ENCODE measurements around the gene RAB14.

The RAB14 gene

GRCh38 chr9:121201738-121202533 lies at the start of gene RAB14:
Gene RAB14, minus strand, starts transcription at chr9:121201869. Its CDS starts 8,457 bp downstream, at chr9:121193412.
- Histone ChIP-seq H3K4me1 (ENCODE audit: control insufficient read depth, low read depth, low read length) (peaks cover 19% of the 10 kb centered on the region), H3K27me3 (ENCODE audit: control insufficient read depth, insufficient read depth, low read length) (no peaks in the 10 kb centered on the region), H3K4me3 (ENCODE audit: low read length) (peak within 1 kb of the TSS; percentile 83), H3K9ac (ENCODE audit: low read length) (peak within 1 kb of the TSS; percentile 70), H3K9me3 (ENCODE audit: control insufficient read depth, low read depth, low read length) (no peaks in the 10 kb centered on the region), H3K36me3 (ENCODE audit: control insufficient read depth, low read depth, low read length) (no peaks in the 10 kb centered on the region), H3K27ac (ENCODE audit: low read length) (no peak within 1 kb of the TSS)

GRCh38 chr9:121249563-121249962 lies 47.9 kb upstream of the RAB14 start:
- H3K9ac ChIP-seq (ENCODE audit: low read length): no peak overlapping the region

DNA sequence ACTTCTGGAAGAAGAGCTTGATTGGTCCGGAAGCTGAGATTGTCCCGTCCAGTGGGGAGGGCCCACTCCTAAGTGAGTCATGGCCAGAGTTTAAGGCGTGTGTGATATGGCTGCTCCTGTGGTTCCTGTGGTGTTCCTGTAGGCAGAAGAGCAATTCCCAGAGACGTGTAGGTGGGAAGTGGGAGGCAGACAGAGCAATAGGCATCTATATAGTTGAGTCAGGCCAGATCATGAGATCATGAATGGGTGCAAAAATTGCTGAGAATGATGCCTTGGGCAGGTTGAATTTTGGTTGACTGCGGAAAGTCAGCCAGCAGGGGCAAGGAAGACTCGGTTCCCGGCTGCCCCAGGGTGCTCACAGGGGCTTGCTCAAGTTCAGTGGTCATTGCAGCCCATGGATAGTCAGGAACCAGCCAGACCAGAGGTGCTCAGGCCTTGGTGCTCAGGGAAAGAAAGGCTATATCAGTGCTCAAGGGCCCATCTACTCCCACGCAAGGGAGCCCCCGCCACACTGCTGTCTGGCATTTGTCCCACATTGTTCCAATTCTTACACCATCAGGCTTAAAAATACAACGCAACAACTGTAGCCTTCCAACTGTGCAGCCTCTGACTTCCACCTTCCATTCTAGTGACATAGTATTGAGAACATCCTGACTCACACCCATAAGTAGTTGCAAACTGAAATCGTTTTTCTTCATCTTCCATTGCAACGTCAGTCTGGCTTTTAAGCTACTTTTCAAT lies 45.3 kb upstream of the RAB14 start:
- H3K36me3 ChIP-seq (ENCODE audit: control insufficient read depth, low read depth, low read length): no peaks in the 10 kb centered on the region
- no peak overlapping the region for H3K4me3 ChIP-seq (ENCODE audit: low read length)
- H3K4me1 ChIP-seq (ENCODE audit: control insufficient read depth, low read depth, low read length): no peaks in the 10 kb centered on the region
- H3K9me3 ChIP-seq (ENCODE audit: control insufficient read depth, low read depth, low read length): peaks cover 5% of the 10 kb centered on the region
- H3K9ac ChIP-seq (ENCODE audit: low read length): no peak overlapping the region
- no peaks in the 10 kb centered on the region for H3K27me3 ChIP-seq (ENCODE audit: control insufficient read depth, insufficient read depth, low read length)
- H3K27ac ChIP-seq (ENCODE audit: low read length): no peak overlapping the region

More at GRCh38 chr9:121249563-121249962, 47.9 kb upstream of the RAB14 start:
- H3K9me3 ChIP-seq (ENCODE audit: control insufficient read depth, low read depth, low read length): peaks cover under 1% of the 10 kb centered on the region
- H3K27me3 ChIP-seq (ENCODE audit: control insufficient read depth, insufficient read depth, low read length): peaks cover 14% of the 10 kb centered on the region
- no peak overlapping the region for H3K27ac ChIP-seq (ENCODE audit: low read length)
- peaks cover 9% of the 10 kb centered on the region for H3K4me1 ChIP-seq (ENCODE audit: control insufficient read depth, low read depth, low read length)
- no peak overlapping the region for H3K4me3 ChIP-seq (ENCODE audit: low read length)
- no peaks in the 10 kb centered on the region for H3K36me3 ChIP-seq (ENCODE audit: control insufficient read depth, low read depth, low read length)

DNA sequence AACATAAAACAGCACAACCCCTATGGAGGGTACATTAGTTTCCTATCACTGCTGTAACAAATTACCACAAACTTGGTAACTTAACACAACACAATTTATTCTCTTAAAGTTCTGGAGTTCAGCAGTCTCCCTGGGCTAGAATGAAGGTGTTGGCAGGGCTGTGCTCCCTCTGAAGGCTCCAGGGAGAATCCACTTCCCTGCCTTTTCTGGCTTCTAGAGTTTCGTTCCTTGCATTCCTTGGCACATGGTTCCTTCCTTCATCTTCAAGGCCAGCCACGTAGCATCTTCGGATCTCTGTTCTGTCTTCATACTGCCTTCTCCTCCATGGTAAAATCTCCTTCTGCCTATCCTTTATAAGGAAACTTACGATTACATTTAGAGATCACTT lies 41.3 kb upstream of the RAB14 start:
- Histone ChIP-seq H3K9ac (ENCODE audit: low read length) (no peak overlapping the region), H3K4me1 (ENCODE audit: control insufficient read depth, low read depth, low read length) (peaks cover 6% of the 10 kb centered on the region), H3K27me3 (ENCODE audit: control insufficient read depth, insufficient read depth, low read length) (no peaks in the 10 kb centered on the region), H3K36me3 (ENCODE audit: control insufficient read depth, low read depth, low read length) (no peaks in the 10 kb centered on the region), H3K4me3 (ENCODE audit: low read length) (no peak overlapping the region), H3K27ac (ENCODE audit: low read length) (no peak overlapping the region), H3K9me3 (ENCODE audit: control insufficient read depth, low read depth, low read length) (peaks cover 5% of the 10 kb centered on the region)

- H3K9me3 ChIP-seq (ENCODE audit: control insufficient read depth, low read depth, low read length): peaks cover 5% of the 10 kb centered on the region
- H3K4me3 ChIP-seq (ENCODE audit: low read length): no peak overlapping the region
- peaks cover 6% of the 10 kb centered on the region for H3K4me1 ChIP-seq (ENCODE audit: control insufficient read depth, low read depth, low read length)
- H3K9ac ChIP-seq (ENCODE audit: low read length): no peak overlapping the region
- H3K27me3 ChIP-seq (ENCODE audit: control insufficient read depth, insufficient read depth, low read length): no peaks in the 10 kb centered on the region
- no peak overlapping the region for H3K27ac ChIP-seq (ENCODE audit: low read length)
- no peaks in the 10 kb centered on the region for H3K36me3 ChIP-seq (ENCODE audit: control insufficient read depth, low read depth, low read length)
Observed at GRCh38 chr9:121242219-121242958, 40.7 kb upstream of the RAB14 start.

DNA sequence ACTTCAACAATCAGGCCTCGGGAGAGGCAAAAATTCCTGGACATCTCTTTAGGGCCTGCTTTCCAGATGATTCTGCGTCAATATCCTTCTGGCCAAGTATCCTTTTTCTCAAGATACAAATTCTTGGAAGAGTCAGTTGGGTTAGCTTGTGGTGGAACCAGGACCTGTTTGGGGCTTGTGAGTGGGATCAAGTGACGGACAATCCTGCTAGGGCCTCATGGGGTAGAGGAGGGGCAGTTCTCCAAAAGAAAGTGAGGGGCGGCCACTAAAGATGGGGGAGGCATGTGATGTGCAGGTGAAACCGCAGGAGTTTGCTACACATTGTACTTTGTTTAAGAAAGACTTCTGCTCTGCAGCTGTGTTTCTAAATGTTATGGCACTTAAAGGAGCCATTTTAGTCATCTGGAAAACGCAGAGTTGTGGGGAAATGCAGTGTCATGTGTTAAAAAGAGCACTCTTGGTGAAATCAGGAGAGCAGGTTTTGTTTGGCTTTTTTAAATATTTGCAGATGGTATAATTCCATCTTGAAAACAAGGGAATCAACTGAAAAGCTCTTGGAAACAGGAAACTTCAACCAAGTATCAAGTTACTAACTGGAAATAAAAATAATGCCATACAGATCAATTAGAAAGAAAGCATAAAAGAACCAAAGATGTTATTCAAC lies 38.9 kb upstream of the RAB14 start:
- Histone ChIP-seq H3K4me1 (ENCODE audit: control insufficient read depth, low read depth, low read length) (peaks cover 6% of the 10 kb centered on the region), H3K36me3 (ENCODE audit: control insufficient read depth, low read depth, low read length) (no peaks in the 10 kb centered on the region), H3K4me3 (ENCODE audit: low read length) (no peak overlapping the region), H3K9me3 (ENCODE audit: control insufficient read depth, low read depth, low read length) (peaks cover 5% of the 10 kb centered on the region), H3K27ac (ENCODE audit: low read length) (no peak overlapping the region), H3K27me3 (ENCODE audit: control insufficient read depth, insufficient read depth, low read length) (no peaks in the 10 kb centered on the region), H3K9ac (ENCODE audit: low read length) (no peak overlapping the region)

DNA sequence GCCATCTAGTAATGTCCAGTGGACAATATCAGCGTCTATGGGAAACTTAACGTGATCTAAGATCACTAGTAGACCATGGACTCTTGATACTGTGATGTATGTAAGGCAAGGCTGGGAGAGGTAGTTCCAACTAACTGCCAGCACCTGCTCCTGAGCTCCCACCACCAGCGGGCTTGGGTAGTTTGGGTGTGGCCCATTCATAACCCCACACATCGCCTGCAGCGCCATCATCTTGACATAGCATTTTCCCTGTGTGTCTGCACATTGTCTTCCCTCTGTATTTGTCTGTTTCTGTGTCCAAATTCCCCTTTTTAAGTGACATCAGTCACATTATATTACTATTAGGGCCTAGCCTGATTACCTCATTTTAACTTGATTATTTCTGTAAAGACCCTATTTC lies 38.2 kb upstream of the RAB14 start:
- peaks cover 5% of the 10 kb centered on the region for H3K9me3 ChIP-seq (ENCODE audit: control insufficient read depth, low read depth, low read length)
- no peaks in the 10 kb centered on the region for H3K27me3 ChIP-seq (ENCODE audit: control insufficient read depth, insufficient read depth, low read length)
- peaks cover 6% of the 10 kb centered on the region for H3K4me1 ChIP-seq (ENCODE audit: control insufficient read depth, low read depth, low read length)

GRCh38 chr9:121239071-121239470 lies 37.4 kb upstream of the RAB14 start:
- Histone ChIP-seq H3K9me3 (ENCODE audit: control insufficient read depth, low read depth, low read length) (no peaks in the 10 kb centered on the region), H3K27me3 (ENCODE audit: control insufficient read depth, insufficient read depth, low read length) (no peaks in the 10 kb centered on the region), H3K9ac (ENCODE audit: low read length) (no peak overlapping the region), H3K4me3 (ENCODE audit: low read length) (no peak overlapping the region), H3K27ac (ENCODE audit: low read length) (no peak overlapping the region), H3K4me1 (ENCODE audit: control insufficient read depth, low read depth, low read length) (peaks cover 6% of the 10 kb centered on the region), H3K36me3 (ENCODE audit: control insufficient read depth, low read depth, low read length) (no peaks in the 10 kb centered on the region)

More for the DNA sequence above, 38.2 kb upstream of the RAB14 start:
- Histone ChIP-seq H3K4me3 (ENCODE audit: low read length) (no peak overlapping the region), H3K36me3 (ENCODE audit: control insufficient read depth, low read depth, low read length) (no peaks in the 10 kb centered on the region), H3K27ac (ENCODE audit: low read length) (no peak overlapping the region), H3K9ac (ENCODE audit: low read length) (no peak overlapping the region)

DNA sequence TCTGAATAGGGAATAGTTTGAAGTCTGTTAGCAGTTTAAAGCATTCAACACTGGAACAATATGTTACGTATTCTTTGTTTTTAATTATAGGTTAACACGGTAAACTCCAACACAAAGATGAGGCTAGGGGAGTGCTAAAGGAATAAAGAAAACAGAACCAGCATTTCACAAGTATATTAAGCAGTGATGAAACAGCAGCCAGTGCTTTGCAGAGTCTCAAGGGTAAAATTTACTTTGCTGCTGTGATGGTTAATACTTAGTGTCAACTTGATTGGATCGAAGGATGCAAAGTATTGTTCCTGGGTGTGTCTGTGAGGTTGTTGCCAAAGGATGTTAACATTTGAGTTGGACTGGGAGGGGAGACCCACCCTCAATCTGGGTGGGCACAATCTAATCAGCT lies 36.2 kb upstream of the RAB14 start:
- H3K4me1 ChIP-seq (ENCODE audit: control insufficient read depth, low read depth, low read length): peaks cover 6% of the 10 kb centered on the region
- no peaks in the 10 kb centered on the region for H3K27me3 ChIP-seq (ENCODE audit: control insufficient read depth, insufficient read depth, low read length)
- H3K27ac ChIP-seq (ENCODE audit: low read length): no peak overlapping the region
- no peak overlapping the region for H3K9ac ChIP-seq (ENCODE audit: low read length)
- H3K4me3 ChIP-seq (ENCODE audit: low read length): no peak overlapping the region
- no peaks in the 10 kb centered on the region for H3K36me3 ChIP-seq (ENCODE audit: control insufficient read depth, low read depth, low read length)
- no peaks in the 10 kb centered on the region for H3K9me3 ChIP-seq (ENCODE audit: control insufficient read depth, low read depth, low read length)

DNA sequence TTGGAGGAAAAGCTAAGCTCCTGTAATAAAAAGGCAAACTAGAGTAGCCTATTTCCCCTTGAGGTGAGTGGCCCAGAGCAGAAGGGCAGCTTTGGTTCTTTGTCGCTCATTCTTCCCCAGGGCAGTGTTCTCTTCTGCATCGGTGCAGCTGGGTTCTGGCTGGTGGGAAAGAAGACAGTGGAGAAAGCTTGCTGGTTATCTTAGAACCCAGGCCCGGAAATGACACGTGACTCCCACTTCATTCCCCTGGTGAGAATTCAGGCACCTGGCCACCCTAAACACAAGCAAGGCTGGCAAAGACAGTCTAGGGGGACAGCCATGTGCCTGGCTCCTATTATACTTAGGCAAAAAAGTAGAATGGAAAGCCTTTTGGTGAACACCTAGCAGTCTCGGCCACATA lies 33.8 kb upstream of the RAB14 start:
- H3K4me3 ChIP-seq (ENCODE audit: low read length): no peak overlapping the region
- no peaks in the 10 kb centered on the region for H3K27me3 ChIP-seq (ENCODE audit: control insufficient read depth, insufficient read depth, low read length)
- H3K9me3 ChIP-seq (ENCODE audit: control insufficient read depth, low read depth, low read length): no peaks in the 10 kb centered on the region
- H3K27ac ChIP-seq (ENCODE audit: low read length): no peak overlapping the region
- H3K4me1 ChIP-seq (ENCODE audit: control insufficient read depth, low read depth, low read length): peaks cover 1% of the 10 kb centered on the region
- H3K9ac ChIP-seq (ENCODE audit: low read length): no peak overlapping the region
- H3K36me3 ChIP-seq (ENCODE audit: control insufficient read depth, low read depth, low read length): no peaks in the 10 kb centered on the region

DNA sequence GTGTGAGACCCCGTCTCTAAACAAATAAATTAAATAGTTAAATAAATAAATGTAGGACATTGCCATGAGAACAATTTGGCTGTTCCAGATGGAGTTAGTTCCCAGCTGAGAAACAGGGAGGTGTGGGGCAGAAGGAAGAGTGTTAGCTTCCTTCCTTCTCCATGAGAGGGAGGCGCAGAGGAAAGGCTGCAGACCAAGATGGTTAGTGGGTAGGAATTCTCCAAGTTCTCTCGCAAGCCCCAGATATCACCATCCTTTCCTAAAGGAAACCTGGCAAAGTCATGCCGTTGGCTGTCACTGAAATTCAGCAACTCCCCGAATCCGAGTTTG lies 33.1 kb upstream of the RAB14 start:
- Histone ChIP-seq H3K9me3 (ENCODE audit: control insufficient read depth, low read depth, low read length) (no peaks in the 10 kb centered on the region), H3K36me3 (ENCODE audit: control insufficient read depth, low read depth, low read length) (no peaks in the 10 kb centered on the region), H3K27ac (ENCODE audit: low read length) (no peak overlapping the region), H3K27me3 (ENCODE audit: control insufficient read depth, insufficient read depth, low read length) (no peaks in the 10 kb centered on the region), H3K4me3 (ENCODE audit: low read length) (no peak overlapping the region), H3K9ac (ENCODE audit: low read length) (no peak overlapping the region), H3K4me1 (ENCODE audit: control insufficient read depth, low read depth, low read length) (no peaks in the 10 kb centered on the region)

Measured in iPS-18a (cell line).